GM04503 (cell line): Measurements from ENCODE around the gene CALHM6.
"Not testable (repeated sequence)": the region's sequence is repeated elsewhere in the genome, so short reads cannot be mapped to it uniquely, and the experiment has no call there.

Experiments used
- DNase-seq: peaks from one replicate; pipeline ENCODE4 v3.0.0-alpha.2; 2012; ENCODE audit warnings: low read depth

CALHM6 gene

DNA sequence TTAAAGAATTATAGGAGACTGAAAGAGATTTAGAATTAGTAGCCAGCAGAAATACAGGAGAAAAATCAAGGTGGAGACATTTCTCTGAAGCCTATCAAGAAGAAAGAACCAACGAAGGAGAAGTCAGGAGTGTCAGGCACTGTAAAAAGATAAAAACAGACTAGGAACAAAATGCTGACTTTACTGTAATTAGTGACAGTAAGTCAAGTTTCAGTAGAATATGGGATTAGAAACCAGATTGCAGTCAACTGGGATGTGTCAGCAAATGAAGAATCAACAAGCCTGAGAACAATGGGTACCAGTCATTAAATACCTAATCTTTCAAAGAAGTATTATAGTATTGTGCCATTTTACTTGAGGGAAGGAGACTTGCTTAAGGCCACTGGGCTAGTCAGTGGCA is 21.6 kb downstream of the CALHM6 start:
- no peak for DNase-seq

- no peak for DNase-seq
Observed at GRCh38 chr6:116483616-116484015, 22.4 kb downstream of the CALHM6 start.

- DNase-seq = no peak
Observed at GRCh38 chr6:116485559-116486184, 24.5 kb downstream of the CALHM6 start.

DNA sequence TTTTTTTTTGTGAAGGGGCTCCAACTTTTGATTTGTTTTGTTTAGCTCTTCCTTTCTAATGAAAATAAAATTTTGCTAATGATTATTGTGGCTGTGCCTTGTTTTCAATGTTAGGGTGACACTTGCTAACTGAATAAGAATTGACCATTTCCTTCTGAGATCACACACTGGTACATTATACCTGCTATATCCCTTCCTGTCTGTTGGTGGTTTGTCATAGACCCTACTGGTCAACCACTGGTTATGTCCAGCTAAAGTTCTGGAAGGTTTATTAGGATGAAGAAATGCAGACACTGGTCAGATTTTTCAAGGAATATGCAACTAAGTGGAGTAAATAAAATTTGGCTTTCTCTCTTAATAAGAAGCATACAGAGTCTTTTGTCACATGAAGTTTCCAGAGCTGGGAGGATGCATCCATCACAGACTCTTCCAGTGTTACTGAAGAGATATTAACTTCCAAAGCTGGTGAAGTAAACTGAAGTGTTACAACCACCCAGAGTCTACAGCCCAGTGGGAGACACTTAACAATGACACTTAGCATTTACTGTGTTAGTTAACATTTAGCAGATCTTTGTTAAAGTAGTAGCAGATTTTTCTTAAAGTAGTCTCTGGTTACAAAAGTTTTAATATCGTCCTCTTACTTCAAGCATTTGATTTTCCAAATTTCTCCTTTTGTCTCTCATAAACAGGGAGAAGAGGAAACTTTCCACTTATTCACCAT is 30.6 kb downstream of the CALHM6 start:
- no peak for DNase-seq

GRCh38 chr6:116492331-116493067 is 31.3 kb downstream of the CALHM6 start:
- no peak for DNase-seq

DNA sequence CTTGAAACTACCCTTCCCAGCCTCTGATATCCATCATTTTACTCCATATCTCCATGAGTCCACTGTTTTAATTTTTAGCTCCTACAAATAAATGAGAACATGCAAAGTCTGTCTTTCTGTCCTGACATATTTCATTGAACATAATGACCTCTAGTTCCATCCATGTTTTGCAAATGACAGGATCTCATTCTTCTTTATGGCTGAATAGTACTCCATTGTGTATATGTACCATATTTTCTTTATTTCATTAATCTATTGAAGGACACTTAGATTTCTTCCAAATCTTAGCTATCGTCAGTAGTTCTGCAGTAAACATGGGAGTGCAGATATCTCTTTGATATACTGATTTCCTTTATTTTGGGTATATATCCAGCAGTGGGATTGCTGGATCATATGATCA is 34.0 kb downstream of the CALHM6 start:
- DNase-seq = not testable (repeated sequence)

DNA sequence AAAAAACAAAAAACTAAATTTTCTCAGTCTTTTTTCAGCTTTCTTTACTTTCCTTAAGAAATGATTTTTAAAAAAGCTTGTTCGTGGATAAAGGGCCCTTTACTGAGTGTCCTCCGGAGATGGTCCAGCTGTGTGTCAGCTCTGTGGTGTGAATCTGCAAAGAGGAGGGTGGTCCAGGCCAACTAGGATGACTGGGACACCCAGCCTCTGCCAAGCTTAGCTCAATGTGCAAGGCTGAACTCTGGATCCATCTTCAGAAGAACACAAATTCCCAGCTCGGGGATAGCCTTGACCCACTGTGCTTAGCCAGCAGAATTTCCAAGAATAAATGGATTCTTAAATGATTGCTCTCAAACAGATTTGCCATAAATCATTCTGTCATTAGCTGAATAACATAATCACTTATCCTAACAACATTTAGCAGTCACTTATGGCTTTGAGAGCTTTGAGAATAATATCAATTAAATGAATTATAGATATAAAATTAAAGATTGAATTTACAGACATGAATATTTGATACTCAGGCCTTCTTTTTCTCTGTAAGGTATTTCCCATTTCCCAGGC is 36.0 kb downstream of the CALHM6 start:
- no peak for DNase-seq

GRCh38 chr6:116500969-116501433 is 39.8 kb downstream of the CALHM6 start:
- no peak for DNase-seq

- no peak for DNase-seq
Observed at GRCh38 chr6:116507324-116507723, 46.1 kb downstream of the CALHM6 start.

DNA sequence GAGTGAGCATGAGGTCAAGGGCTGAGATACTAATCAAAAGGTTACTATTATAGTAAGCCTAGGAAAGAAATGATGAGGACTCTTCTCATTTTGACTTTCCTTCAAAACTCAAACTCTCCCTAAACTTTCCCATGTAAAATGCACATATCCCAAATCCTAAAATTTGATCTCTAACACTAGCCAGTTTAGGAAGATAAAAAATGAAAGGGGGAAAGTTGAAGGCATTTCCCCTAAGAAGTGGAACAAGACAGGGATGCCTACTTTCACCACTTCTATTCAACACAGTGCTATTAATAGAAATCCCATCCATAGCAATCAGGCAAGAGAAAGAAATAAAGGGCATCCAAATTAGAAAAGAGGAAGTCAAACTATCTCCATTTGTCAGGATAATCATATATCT is 47.4 kb downstream of the CALHM6 start:
- DNase-seq = no peak

- DNase-seq = peak; percentile 80
Observed at GRCh38 chr6:116511424-116512110, 50.4 kb downstream of the CALHM6 start, which contains the start of gene CALHM5. Gene CALHM5, plus strand, starts transcription at chr6:116511639. Its CDS starts 58 bp downstream, at chr6:116511697.

DNA sequence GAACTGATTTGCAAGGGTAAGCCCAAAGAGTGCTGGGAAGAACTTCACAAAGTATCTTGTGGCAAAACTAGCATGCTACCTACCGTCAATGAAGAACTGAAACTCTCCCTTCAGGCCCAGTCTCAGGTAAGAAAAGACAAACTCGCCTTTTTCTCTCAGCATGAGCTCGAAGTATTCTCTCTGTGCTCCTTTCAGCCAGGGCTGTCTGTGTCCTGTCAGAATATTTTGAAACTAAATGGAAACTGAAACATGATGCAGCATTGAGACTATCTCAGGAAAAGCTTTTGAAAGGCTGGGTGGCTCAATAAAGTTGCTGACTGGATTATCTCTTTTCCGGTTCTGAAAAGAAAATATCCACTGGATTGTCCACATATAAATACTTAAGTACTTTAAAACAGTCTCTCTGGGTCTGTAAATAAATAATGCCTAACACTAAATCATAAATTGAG is 51.0 kb downstream of the CALHM6 start:
- peak; percentile 18 for DNase-seq

GRCh38 chr6:116512734-116513133 is 51.6 kb downstream of the CALHM6 start:
- DNase-seq = no peak
